CD4-positive, alpha-beta memory T cell (primary cell): ENCODE data around the gene XPNPEP1. TPM values are rescaled to one million over a fixed set of nuclear protein-coding genes. Genes with fewer than 3 reads are reported as not detected.

ENCODE experiments used
- CTCF ChIA-PET: fragments of 350-600 bp; sonication (Branson Sonifier 250); formaldehyde crosslinking; loops from one replicate; lab custom pipeline; 2021; ENCODE audit warnings: inconsistent platforms; ENCODE audit not compliant: partially characterized antibody; lab: Charles Lee
- POLR2A ChIA-PET: fragments of 350-600 bp; sonication (Branson Sonifier 250); formaldehyde crosslinking; loops from one replicate; lab custom pipeline; 2021; ENCODE audit not compliant: partially characterized antibody; lab: Charles Lee
- DNase-seq, 5 donors: peaks; one replicate each; pipeline versions ENCODE4 v3.0.0 to v3.0.0-alpha.2; 2020 to 2022; ENCODE audit warnings: mixed read lengths in 1 of 5
- H3K27ac ChIP-seq: one replicate; pipeline ENCODE4 v1.7.0; 2013; ENCODE audit warnings: low read depth, low read length
- H3K27me3 ChIP-seq: 2 replicates; pipeline ENCODE4 v1.7.0; 2013; ENCODE audit warnings: mild to moderate bottlenecking, low read length, moderate library complexity; ENCODE audit not compliant: insufficient read depth
- H3K36me3 ChIP-seq: 2 replicates; pipeline ENCODE4 v1.7.0; 2013; ENCODE audit warnings: mild to moderate bottlenecking, low read length, moderate library complexity; ENCODE audit not compliant: insufficient read depth
- H3K4me1 ChIP-seq: 2 replicates; pipeline ENCODE4 v1.7.0; 2013; ENCODE audit warnings: mild to moderate bottlenecking, low read length, moderate library complexity; ENCODE audit not compliant: insufficient read depth
- H3K4me3 ChIP-seq, 2 donors: one replicate each; pipeline ENCODE4 v1.7.0; 2013; ENCODE audit warnings: low read length in 2 of 2, mild to moderate bottlenecking in 1 of 2
- H3K9me3 ChIP-seq, 2 donors: one replicate each; pipeline ENCODE4 v1.7.0; 2013; ENCODE audit warnings: low read length in 2 of 2, control low read depth in 1 of 2; ENCODE audit not compliant: control insufficient read depth in 1 of 2
- H3K27ac Mint-ChIP-seq, 7 donors: one replicate each; pipeline ENCODE4 v1.8.0; 2020 to 2021; ENCODE audit warnings: mixed read lengths in 7 of 7, mild to moderate bottlenecking in 6 of 7, inconsistent platforms in 3 of 7, moderate library complexity in 3 of 7
- H3K27me3 Mint-ChIP-seq, 2 donors: one replicate each; pipeline ENCODE4 v1.8.0; 2020 to 2021; ENCODE audit warnings: mixed read lengths in 2 of 2
- H3K36me3 Mint-ChIP-seq, 2 donors: one replicate each; pipeline ENCODE4 v1.8.0; 2020 to 2021; ENCODE audit warnings: mixed read lengths in 2 of 2, inconsistent platforms in 1 of 2, mild to moderate bottlenecking in 1 of 2
- H3K4me1 Mint-ChIP-seq, 4 donors: one replicate each; pipeline ENCODE4 v1.8.0; 2020 to 2021; ENCODE audit warnings: mixed read lengths in 4 of 4, mild to moderate bottlenecking in 1 of 4
- H3K4me3 Mint-ChIP-seq, 8 donors: one replicate each; pipeline ENCODE4 v1.8.0; 2020 to 2021; ENCODE audit warnings: mixed read lengths in 8 of 8, mild to moderate bottlenecking in 7 of 8, moderate library complexity in 6 of 8, inconsistent platforms in 3 of 8
- H3K9me3 Mint-ChIP-seq, 8 donors: one replicate each; pipeline ENCODE4 v1.8.0; 2020 to 2021; ENCODE audit warnings: mixed read lengths in 8 of 8, mild to moderate bottlenecking in 5 of 8, inconsistent platforms in 3 of 8, moderate library complexity in 1 of 8
- intact Hi-C: fragments of 100-400 bp; cut with micrococcal nuclease; formaldehyde crosslinking; loops from one replicate; pipeline ENCODE4 v1.15.1; 2023
- polyA plus RNA-seq, 2 donors: library from polyadenylated mRNA; unstranded; fragments of 300-500 nt; fragmentation: Illumina TruSeq; gene quantifications; one replicate each; pipeline ENCODE4 v1.2.3, GENCODE V29; 2021
- total RNA-seq, 2 experiments: library from RNA; stranded (reverse); gene quantifications; one replicate each; pipeline ENCODE4 v1.2.3, GENCODE V29; 2021

The XPNPEP1 gene
- 10 to 100 TPM; 59.0 to 63.3 TPM for total RNA-seq
- polyA plus RNA-seq, result 10 to 100 TPM; 24.7 to 40.0 TPM

DNA sequence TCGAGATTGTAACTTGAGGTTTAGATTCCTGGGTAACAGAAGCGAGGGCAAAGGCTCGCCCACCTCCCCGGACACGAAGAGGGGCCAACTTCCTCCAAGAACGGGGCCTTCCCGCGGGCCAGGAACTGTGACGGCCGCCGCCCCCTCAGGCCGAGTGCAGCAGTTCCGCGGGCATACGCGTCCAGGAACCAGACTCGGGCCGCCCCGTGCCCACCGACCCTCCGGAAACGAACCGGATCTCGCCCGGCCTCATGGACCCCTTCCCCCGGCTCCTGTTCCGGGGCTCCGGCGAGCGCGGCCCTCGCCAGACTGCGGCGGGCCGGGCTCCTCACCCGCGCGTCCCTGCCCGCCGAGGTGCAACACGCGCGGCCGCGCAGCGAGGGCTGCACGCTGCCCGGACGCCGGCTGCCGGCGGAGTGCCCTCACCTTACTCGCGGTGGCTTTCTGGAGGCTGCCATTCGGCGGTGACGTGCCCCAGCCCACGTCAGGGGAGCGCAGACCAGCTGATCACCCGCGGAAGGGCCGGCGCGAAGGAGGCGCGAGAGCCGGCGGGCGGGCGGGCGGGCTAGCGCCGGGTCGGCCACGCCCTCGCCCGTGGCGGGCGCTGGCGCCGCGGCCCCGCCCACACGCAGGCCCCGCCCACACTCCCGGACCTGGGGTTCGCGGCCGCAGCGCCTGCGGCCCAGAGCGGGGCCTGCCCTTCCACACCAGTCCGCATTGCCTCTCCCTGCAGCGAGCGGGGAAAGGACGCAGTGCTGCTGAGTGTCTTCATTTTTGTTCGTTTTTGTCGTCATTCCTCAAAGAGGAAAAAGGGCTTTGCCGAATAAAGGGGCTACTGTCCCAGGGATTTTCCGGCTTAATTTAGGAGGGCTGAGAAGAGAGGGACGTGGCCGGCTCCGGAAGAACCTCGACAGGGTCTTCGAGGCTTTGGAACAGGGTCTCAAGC lies at the start of gene XPNPEP1:
Gene XPNPEP1 (minus strand): TSS at position 536 of the 946 bp plus-strand sequence. CDS start 78 bp downstream, at position 458.
- H3K9me3 ChIP-seq, result no peaks in the 10 kb centered on the region
- H3K4me3 ChIP-seq, result peak within 1 kb of the TSS; percentile 68 to 74
- Mint-ChIP-seq H3K4me3 (peak within 1 kb of the TSS; percentile 88 to 95 (median 92)), H3K27me3 (no peaks in the 10 kb centered on the region), H3K36me3 (peaks cover 0 to 3% of the 10 kb centered on the region in 2 donors), H3K4me1 (peaks cover 39 to 57% (median 47%) of the 10 kb centered on the region in 4 donors), H3K27ac (peak within 1 kb of the TSS; percentile 86 to 98 (median 96)), H3K9me3 (peaks cover 0 to 2% (median 0%) of the 10 kb centered on the region in 8 donors)
- no peaks in the 10 kb centered on the region for H3K27me3 ChIP-seq
- intact Hi-C loops, result loop anchor here (1.0 to 10.0 kb wide), 6 partner anchors 8 to 642 kb away; partner anchors contain the start of gene SMC3
- peaks cover 54% of the 10 kb centered on the region for H3K4me1 ChIP-seq
- POLR2A ChIA-PET, result interaction anchor here (1.0 to 4.3 kb wide), 7 partner anchors 11 to 288 kb away, joined by 3 to 34 read pairs (median 3); no protein-coding TSS in a partner anchor
- peak within 1 kb of the TSS; percentile 86 for H3K27ac ChIP-seq
- CTCF ChIA-PET, result no interaction called here
- DNase-seq, result peak; percentile 75 to 83 (median 79)
- no peaks in the 10 kb centered on the region for H3K36me3 ChIP-seq

DNA sequence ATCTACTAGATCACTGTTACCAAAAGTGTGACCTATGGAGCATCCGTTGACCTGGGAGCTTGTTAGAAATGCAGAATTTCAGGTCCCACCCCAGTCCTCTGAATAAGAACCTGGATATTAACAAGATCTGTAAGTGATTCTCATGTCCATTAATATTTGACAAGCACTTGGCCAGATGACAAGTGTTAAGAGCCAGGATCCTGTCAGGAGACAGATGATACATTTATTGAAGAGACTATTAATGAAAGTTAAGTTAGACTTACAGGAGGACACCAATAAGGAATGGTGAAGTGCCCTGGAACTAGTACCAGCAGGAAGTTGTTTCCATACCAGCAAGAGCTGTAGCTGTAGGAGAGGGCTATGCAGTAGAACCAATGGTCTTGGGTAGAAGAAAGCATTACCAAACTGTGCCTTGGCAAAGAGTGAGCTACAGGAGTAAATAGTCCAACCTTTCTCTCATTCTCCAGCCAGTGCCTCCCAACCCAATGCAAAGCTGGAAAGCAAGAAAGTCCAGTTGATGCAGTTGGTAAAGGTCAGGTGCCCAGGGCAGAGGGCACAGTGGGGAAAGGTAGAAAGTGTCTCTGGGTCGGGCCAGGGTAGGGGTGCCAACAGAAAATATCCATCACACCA lies 49.2 kb upstream of the XPNPEP1 start:
- Histone ChIP-seq H3K27ac (no peak overlapping the region), H3K36me3 (no peaks in the 10 kb centered on the region), H3K4me3 (no peak overlapping the region), H3K9me3 (no peaks in the 10 kb centered on the region), H3K27me3 (no peaks in the 10 kb centered on the region), H3K4me1 (no peaks in the 10 kb centered on the region)
- H3K4me3 Mint-ChIP-seq, result no peak overlapping the region
- no peaks in the 10 kb centered on the region for H3K36me3 Mint-ChIP-seq
- ChIA-PET CTCF (interaction anchor here (1.6 to 4.6 kb wide), 3 partner anchors 10 to 88 kb away, joined by 5 to 18 read pairs (median 5); no protein-coding TSS in a partner anchor), POLR2A (no interaction called here)
- no peaks in the 10 kb centered on the region for H3K4me1 Mint-ChIP-seq
- H3K27ac Mint-ChIP-seq, result no peak overlapping the region
- H3K27me3 Mint-ChIP-seq, result peaks cover 0 to 6% of the 10 kb centered on the region in 2 donors
- no peaks in the 10 kb centered on the region for H3K9me3 Mint-ChIP-seq
- intact Hi-C loops, result no loop called here
- no peak for DNase-seq

DNA sequence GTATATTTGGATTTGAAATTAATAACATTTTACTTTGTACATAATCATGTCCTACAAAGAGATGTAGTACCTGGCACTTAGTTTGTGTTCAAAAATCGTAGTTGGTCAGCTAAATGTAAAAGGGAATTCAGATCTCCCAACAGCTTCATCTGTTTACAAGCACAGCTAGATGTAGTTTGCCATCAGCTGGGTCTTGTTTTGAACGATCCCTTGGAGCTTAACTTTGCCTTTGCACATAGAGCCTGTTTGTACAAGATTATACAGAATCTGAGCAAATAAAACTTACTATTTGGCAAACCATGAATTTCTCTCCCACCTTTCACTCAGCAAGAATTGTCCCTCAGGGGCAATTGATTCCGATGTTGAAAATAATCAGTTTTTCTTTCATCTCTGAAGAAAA lies 48.3 kb upstream of the XPNPEP1 start:
- Mint-ChIP-seq H3K27ac (no peak overlapping the region), H3K36me3 (no peaks in the 10 kb centered on the region), H3K27me3 (peaks cover 0 to 6% of the 10 kb centered on the region in 2 donors), H3K4me3 (no peak overlapping the region), H3K9me3 (no peaks in the 10 kb centered on the region), H3K4me1 (no peaks in the 10 kb centered on the region)
- H3K9me3 ChIP-seq, result no peaks in the 10 kb centered on the region
- no peaks in the 10 kb centered on the region for H3K4me1 ChIP-seq
- no peak overlapping the region for H3K4me3 ChIP-seq
- ChIA-PET POLR2A (no interaction called here), CTCF (interaction anchor here (1.6 to 4.6 kb wide), 2 partner anchors 11 to 87 kb away, joined by 5 to 18 read pairs; no protein-coding TSS in a partner anchor)
- no peak overlapping the region for H3K27ac ChIP-seq
- intact Hi-C loops, result no loop called here
- no peak for DNase-seq
- no peaks in the 10 kb centered on the region for H3K36me3 ChIP-seq
- H3K27me3 ChIP-seq, result no peaks in the 10 kb centered on the region

DNA sequence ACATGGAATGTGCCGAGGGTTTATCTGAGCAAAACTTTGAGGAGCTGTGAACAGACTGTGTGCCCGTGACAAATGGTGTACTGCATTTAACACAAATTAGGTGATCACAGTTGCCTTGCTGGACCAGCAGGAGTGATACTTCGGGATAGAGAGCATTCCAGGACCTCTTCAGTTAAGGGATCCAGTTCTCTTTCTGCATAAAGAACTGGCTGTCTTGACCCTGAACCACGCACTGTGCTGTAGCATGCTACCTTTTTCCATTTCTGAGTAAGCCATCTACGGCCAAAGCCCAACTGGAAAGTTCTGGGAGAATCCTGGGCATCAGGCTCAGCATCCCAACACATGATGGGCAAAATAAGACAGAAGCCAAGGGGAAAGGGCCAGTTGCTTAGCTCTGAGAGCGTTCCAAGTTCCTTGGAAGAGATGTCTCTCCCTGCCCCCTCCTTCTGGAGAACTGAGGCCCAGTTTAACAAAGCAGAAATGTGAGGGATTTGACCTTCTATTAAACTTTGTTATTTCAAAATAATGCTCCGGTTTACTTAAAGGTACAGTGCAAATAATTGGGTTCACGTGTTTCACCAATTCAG lies 46.5 kb upstream of the XPNPEP1 start:
- no peak overlapping the region for H3K4me3 Mint-ChIP-seq
- peaks cover 0 to 6% of the 10 kb centered on the region in 2 donors for H3K27me3 Mint-ChIP-seq
- no peak overlapping the region for H3K4me3 ChIP-seq
- intact Hi-C loops, result no loop called here
- no peaks in the 10 kb centered on the region for H3K4me1 ChIP-seq
- no peaks in the 10 kb centered on the region for H3K4me1 Mint-ChIP-seq
- CTCF ChIA-PET, result interaction anchor here (1.2 kb wide), 1 partner anchor 13 kb away, joined by 3 read pairs; no protein-coding TSS in a partner anchor
- H3K9me3 Mint-ChIP-seq, result no peaks in the 10 kb centered on the region
- no peaks in the 10 kb centered on the region for H3K9me3 ChIP-seq
- H3K27ac ChIP-seq, result no peak overlapping the region
- POLR2A ChIA-PET, result no interaction called here
- DNase-seq, result no peak
- H3K36me3 Mint-ChIP-seq, result no peaks in the 10 kb centered on the region
- H3K36me3 ChIP-seq, result no peaks in the 10 kb centered on the region
- no peaks in the 10 kb centered on the region for H3K27me3 ChIP-seq
- no peak overlapping the region for H3K27ac Mint-ChIP-seq

GRCh38 chr10:109968953-109969759 lies 45.8 kb upstream of the XPNPEP1 start:
- Histone ChIP-seq H3K27ac (no peak overlapping the region), H3K36me3 (no peaks in the 10 kb centered on the region), H3K4me3 (no peak overlapping the region), H3K27me3 (no peaks in the 10 kb centered on the region), H3K9me3 (no peaks in the 10 kb centered on the region), H3K4me1 (no peaks in the 10 kb centered on the region)
- intact Hi-C loops, result no loop called here
- H3K9me3 Mint-ChIP-seq, result no peaks in the 10 kb centered on the region
- H3K27ac Mint-ChIP-seq, result no peak overlapping the region
- H3K4me3 Mint-ChIP-seq, result no peak overlapping the region
- H3K4me1 Mint-ChIP-seq, result peaks cover 0 to 2% (median under 1%) of the 10 kb centered on the region in 4 donors
- DNase-seq, result no peak
- ChIA-PET CTCF (interaction anchor here (1.2 to 2.1 kb wide), 4 partner anchors 8 to 85 kb away, joined by 3 to 13 read pairs (median 6); no protein-coding TSS in a partner anchor), POLR2A (no interaction called here)
- H3K27me3 Mint-ChIP-seq, result peaks cover 0 to 6% of the 10 kb centered on the region in 2 donors
- H3K36me3 Mint-ChIP-seq, result no peaks in the 10 kb centered on the region

DNA sequence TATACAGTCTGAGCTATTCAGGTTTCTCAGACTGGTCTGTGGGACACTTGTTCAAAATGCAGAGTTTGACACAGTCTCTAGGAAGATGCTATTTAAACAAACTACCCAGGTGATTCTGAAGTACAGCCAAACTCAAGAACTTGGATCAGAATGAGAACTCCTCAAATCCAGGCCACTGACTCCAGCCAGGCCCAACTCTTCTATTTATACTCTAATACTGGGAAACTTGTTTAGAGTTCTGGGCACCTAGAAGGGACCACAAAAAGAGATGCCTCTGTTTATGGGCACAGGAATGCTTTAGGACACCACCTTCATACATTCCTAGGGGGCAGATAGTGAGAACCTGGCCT lies 44.4 kb upstream of the XPNPEP1 start:
- no peaks in the 10 kb centered on the region for H3K9me3 Mint-ChIP-seq
- H3K27me3 Mint-ChIP-seq, result peaks cover 0 to 6% of the 10 kb centered on the region in 2 donors
- Histone ChIP-seq H3K4me1 (no peaks in the 10 kb centered on the region), H3K4me3 (no peak overlapping the region), H3K27ac (no peak overlapping the region), H3K27me3 (no peaks in the 10 kb centered on the region), H3K36me3 (no peaks in the 10 kb centered on the region), H3K9me3 (no peaks in the 10 kb centered on the region)
- ChIA-PET POLR2A (no interaction called here), CTCF (interaction anchor here (0.9 to 2.1 kb wide), 5 partner anchors 9 to 84 kb away, joined by 3 to 13 read pairs (median 5); no protein-coding TSS in a partner anchor)
- intact Hi-C loops, result no loop called here
- DNase-seq, result no peak
- H3K27ac Mint-ChIP-seq, result no peak overlapping the region
- H3K36me3 Mint-ChIP-seq, result no peaks in the 10 kb centered on the region
- peaks cover 0 to 2% (median under 1%) of the 10 kb centered on the region in 4 donors for H3K4me1 Mint-ChIP-seq
- no peak overlapping the region for H3K4me3 Mint-ChIP-seq
